ENCODE measurements around the gene S100A5.

- TF ChIP-seq CTCF (IDR thresholded peaks at IDR 0.05), result no peak
- TF ChIP-seq RCOR1 (IDR thresholded peaks at IDR 0.05; ENCODE audit: low read depth, low read length), result no peak
- TF ChIP-seq POLR2A (IDR thresholded peaks at IDR 0.05; ENCODE audit: low read length), result no peak
Measured at GRCh38 chr1:153550398-153550758, 9.6 kb upstream of the S100A5 start.
